ENCODE results near the gene SYT9. TPM values are rescaled to one million over a fixed set of nuclear protein-coding genes. Genes with fewer than 3 reads are reported as not detected.

SYT9 gene
- total RNA-seq, 1 donor from 2014 or later = 1.6 TPM

Small RNA genes lying within 50 kb of the gene (microRNA-seq; reads per million reads assigned to microRNA genes)
- gene MIR302E = not detected

Other genes with a start within 250 kb of the SYT9 start
- gene ZNF214, start 231.6 kb upstream of the SYT9 start, total RNA-seq (ENCODE audit: low replicate concordance) = 6.3 and 7.9 TPM in 2 replicates
- gene NLRP14, start 231.4 kb upstream of the SYT9 start, total RNA-seq (ENCODE audit: low replicate concordance) = 0.12 and 0.24 TPM in 2 replicates
- gene RBMXL2, start 162.9 kb upstream of the SYT9 start, total RNA-seq (ENCODE audit: low replicate concordance) = not detected in 2 replicates
- gene OLFML1, start 233.6 kb downstream of the SYT9 start, total RNA-seq (ENCODE audit: low replicate concordance) = 0.83 and 11.8 TPM in 2 replicates

Measured in type B pancreatic cell (in vitro differentiated cells).